Cardiac septum (tissue), 1 donor: Measurements from ENCODE around the gene LRRC4C. TPM values are rescaled to one million over a fixed set of nuclear protein-coding genes. Genes with fewer than 3 reads are reported as not detected.

Experiments
- DNase-seq: peaks from one replicate; pipeline ENCODE4 v3.0.0-alpha.2; 2020; ENCODE audit warnings: low spot score
- intact Hi-C: fragments of 100-400 bp; cut with DNase I; formaldehyde crosslinking; loops from one replicate; pipeline ENCODE4 v1.14.0; 2022
- long read RNA-seq: library from polyadenylated mRNA; unstranded; transcript quantifications from one replicate; pipeline ENCODE4 v2.0.0, GENCODE V29; 2021
- total RNA-seq: library from RNA; stranded (reverse); fragmentation: NEBNext Ultra II Directional; extraction: Animal tissue kit (Norgen Biotek cat#: 25700); gene quantifications from one replicate; pipeline ENCODE4 v1.2.1, GENCODE V29; 2021
- donor health status: DM: no; HTN: no; CAD: no.

The LRRC4C gene
- 0.43 TPM for total RNA-seq
- long read RNA-seq, result 0 reads

DNA sequence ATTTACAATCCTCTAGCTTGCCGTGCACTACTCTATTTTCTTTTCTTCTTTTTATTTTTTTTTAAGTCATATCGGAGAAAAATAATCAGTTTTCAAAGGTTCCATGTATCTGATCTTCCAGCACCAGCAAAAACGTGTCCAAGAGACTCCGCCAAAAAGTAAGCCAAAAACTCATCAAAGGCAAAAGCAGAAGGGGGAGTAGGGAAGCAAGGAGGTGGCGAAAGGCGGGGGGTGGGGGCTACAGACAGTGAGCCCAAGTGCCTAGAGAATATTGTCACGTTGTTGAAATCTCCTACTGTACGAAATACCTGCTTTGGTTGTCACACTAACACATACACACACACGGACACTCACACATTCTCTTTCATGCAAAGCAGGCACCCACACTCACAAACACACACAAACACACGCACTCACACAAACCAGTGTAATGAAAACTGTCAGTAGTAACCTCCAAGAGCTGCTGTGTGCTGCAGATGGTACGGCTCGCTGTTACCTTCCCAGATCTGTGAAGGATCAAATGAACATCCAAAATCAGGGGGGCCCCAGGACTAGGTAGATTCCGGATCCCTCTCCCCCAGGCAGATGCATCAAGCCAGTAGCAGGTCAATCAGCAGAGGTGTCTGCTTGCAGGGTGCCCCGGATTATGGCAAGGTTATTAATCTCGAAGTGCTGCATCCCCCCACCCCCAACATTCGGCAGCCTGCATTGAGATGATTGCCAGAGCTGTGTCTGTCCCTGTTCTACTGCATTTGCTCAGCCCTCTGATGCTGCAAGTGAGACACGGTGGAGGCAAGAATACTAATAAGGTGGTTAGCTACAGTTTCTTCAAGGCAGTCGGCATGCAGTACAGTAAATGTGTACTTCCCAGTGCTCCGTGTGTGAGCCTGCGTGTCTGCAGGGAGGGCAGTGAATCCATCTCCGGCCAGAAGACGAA is at the start of gene LRRC4C:
TSS of gene LRRC4C (minus strand) at position 188 of the 937 bp plus-strand sequence.
- intact Hi-C loops, result loop anchor here (10.0 kb wide), 2 partner anchors 1065 to 1825 kb away; no protein-coding TSS in a partner anchor
- no peak for DNase-seq

DNA sequence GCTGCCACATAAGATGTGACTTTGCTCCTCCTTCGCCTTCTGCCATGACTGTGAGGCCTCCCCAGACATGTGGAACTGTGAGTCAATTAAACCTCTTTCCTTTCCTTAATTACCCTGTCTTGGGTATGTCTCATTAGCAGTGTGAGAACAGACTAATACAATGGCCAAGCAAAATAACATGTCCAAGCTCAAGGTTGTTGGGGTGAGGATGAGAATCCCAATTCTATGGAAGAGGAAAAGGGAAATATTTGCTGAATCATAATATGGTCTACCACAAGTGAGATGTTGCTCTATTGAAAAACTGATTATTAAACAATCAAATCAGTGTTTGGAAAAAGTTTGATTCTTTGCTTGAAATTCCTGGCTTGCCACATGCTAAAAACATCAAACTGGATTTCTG is 48.7 kb upstream of the LRRC4C start:
- DNase-seq, result no peak
- intact Hi-C loops, result no loop called here

DNA sequence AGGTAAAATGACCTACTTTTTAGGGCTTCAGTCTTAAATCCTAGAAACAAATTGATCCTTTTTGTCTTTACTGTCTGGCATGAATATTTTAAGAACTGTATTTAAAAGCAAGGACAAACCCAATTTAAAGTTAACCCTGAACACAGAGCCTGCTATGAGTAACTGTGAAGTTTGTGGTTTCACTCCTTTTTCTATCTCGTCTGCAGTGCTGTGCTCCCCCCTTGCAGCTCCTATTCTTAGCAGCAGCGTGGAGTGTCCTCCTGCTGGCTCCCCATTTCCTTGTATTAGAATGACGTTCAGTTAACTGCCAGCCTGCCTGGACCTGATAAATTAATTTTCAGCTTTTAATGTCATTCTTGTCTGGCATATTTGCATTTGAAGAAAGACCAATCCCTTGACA is 40.0 kb upstream of the LRRC4C start:
- DNase-seq, result no peak
- intact Hi-C loops, result loop anchor here (10.0 kb wide), 1 partner anchor 1025 kb away; no protein-coding TSS in a partner anchor

DNA sequence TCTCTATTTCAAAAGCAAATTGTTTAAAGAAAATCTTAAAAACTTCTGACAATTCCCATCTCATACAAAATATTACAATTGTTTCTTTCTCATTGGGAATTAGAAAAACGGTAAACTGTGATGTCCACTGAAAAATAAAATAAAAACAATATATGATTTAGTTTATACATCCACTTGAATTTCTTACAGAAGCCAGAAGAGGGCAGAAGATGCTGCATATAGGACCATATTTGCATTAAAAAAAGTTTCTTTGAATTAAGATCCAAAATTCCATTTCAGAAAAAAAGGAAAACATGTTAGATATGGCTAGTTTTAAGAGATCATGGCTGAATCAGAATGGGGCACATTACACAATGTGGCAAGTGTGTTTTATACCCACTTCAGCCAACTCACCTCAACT is 39.3 kb upstream of the LRRC4C start:
- no peak for DNase-seq
- intact Hi-C loops, result loop anchor here (10.0 kb wide), 1 partner anchor 1026 kb away; no protein-coding TSS in a partner anchor

DNA sequence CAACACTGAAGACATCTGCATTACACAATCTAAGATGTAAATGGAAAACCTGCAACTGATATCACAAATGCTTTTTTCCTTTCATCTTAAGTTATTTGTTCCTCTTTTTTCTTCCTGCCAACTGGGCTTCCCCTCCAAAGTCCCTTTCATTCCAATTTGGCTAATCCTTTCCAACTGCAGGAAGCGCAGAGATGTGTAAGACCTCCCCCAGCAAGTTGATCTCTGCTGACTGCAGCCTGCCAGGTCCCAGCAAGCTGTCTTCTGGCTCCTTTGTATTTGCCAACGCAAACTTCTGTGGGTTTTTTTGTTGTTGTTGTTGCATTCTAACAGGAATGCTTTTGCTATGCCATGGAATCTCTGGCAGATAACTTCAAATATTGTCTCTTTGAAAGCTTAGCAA is 38.5 kb upstream of the LRRC4C start:
- no peak for DNase-seq
- intact Hi-C loops, result loop anchor here (10.0 kb wide), 1 partner anchor 1027 kb away; no protein-coding TSS in a partner anchor

DNA sequence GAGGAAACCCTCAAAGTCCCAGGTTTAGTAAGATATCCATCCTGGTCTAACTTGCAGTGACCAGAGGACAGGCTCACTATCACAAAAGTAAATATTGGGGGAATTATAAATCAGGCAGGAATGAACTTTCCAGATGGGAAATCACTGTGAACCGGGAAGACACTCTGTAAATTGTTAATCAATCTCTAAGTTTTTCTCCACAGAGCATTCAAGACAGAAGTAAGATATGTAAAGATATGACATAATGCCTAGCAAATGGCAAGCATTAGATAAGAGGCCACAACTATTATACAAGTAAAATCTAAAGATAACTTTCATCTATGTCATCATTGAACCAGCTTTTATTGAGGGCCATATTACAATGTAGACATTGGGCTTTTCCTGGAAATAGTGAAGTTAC is 35.3 kb upstream of the LRRC4C start:
- no peak for DNase-seq
- intact Hi-C loops, result loop anchor here (10.0 kb wide), 1 partner anchor 1030 kb away; no protein-coding TSS in a partner anchor

DNA sequence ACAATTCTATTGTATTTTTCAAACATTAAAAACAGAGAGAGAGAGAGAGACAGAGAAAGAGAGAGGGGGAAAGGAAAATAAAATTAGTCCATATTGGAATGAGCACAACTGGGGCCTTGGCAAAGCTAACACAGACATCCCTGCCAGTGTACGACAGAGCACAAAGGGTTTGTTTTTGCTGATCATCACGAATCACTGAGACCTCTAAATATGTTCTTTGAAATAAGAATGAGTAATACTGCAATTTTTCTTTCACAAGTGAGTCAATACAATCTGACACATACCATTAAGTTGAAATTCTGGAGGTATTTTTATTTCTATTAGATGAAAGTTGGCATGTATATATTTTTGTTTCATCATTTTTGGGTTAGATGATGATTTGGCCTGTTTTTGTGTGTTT is 27.0 kb upstream of the LRRC4C start:
- no peak for DNase-seq
- intact Hi-C loops, result no loop called here

DNA sequence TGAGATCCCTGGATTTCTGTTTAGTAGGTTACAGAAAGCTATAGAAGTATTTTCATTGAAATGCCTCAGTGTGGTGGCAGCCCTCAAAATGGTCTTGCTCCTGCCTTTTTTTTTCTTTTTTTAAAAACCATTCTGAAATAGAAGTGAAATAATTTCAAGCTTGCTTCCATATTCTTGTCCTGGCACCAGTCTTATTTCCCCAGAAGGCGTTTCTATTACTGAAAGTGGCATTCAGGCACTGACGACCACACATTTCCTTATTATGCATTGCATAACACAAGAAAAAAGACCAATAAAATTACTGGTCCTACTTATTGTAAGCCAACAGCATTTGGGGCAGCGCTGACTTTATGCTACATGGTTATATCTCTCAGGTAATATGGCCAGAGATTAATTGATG is 24.5 kb upstream of the LRRC4C start:
- no peak for DNase-seq
- intact Hi-C loops, result no loop called here

DNA sequence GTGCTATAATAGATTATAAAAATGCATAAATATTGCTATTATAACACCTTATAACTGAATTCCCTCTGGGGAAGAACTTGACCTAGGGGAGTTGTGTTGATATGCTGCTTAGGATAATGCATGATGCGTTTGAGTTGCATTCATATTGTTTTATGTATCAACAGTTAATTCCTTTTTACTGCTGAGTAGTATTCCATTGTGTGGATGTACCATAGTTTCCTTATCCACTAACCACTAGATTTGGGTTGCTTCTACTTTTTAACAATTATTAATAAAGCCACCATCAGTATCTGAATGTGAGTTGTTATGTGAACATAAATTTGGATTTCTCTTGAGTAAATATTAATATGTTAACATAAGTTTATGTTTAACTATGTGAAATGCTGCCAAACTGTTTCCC is 19.7 kb upstream of the LRRC4C start:
- DNase-seq, result no peak
- intact Hi-C loops, result no loop called here

DNA sequence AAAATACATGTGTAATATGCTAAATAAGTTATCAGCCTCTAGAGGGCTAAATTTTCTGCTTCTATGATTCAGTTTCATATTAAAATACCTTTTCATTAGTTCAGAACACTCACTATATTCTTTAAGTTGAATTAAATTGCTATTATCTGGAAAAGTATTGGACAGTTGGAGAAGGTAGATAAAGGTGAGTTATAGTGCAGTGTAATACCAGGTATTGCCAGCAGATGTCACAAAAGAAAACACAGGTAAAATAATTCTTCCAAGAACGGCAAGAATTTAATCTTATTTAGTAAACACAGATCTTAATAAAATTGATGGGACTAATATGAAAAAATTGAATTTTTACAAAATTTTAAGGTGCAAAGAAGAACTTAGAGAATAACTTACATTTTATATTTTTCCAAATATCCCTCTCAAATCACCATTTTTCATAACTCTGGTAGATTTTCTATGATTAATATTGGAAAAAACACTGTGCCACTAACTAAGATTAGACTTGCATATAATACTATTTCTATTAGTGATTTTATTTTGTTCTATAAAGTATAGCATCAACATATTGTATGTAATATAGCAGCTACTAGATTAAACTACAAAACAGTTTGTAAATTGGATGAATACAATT is 1.7 kb upstream of the LRRC4C start:
- no peak for DNase-seq
- intact Hi-C loops, result loop anchor here (10.0 kb wide), 2 partner anchors 1064 to 1824 kb away; no protein-coding TSS in a partner anchor

DNA sequence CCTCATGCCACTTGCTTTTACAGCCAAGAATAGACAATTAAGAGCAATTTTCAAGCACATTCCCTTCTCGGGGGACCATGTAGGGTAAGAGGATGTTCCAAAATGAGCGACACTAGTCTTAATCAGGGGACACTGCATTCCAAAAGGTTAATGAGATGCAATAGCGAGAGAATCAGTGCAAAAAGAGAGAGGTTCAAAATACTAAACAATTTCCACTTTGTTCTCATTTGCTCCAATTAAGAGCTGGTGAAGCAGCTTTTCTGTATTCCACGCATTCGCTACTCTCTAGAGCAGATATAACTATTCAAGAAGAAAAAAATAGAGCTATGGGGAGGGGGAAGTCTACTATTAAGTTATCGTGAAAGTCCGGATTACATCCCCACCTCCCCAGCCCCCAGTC is 811 bp downstream of the LRRC4C start:
- intact Hi-C loops, result no loop called here
- DNase-seq, result no peak

DNA sequence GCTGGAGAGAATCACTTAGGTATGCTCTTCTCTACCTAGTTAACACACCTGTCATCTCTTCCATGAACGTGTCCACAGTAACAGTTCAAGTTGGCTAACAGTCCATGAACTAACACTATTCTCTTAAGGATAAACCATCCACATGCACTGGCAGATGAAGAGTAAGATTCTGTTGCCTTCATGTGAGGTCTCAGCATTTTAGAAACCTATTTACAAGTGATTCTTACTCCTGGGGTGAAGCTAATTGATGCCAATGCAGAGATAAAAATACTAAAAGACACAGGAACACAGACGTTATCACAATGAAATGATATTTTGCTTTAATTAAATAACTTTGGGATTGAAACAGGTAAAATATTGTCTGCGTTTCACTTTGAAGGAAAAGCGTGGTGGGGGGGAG is 1.3 kb downstream of the LRRC4C start:
- no peak for DNase-seq
- intact Hi-C loops, result no loop called here

DNA sequence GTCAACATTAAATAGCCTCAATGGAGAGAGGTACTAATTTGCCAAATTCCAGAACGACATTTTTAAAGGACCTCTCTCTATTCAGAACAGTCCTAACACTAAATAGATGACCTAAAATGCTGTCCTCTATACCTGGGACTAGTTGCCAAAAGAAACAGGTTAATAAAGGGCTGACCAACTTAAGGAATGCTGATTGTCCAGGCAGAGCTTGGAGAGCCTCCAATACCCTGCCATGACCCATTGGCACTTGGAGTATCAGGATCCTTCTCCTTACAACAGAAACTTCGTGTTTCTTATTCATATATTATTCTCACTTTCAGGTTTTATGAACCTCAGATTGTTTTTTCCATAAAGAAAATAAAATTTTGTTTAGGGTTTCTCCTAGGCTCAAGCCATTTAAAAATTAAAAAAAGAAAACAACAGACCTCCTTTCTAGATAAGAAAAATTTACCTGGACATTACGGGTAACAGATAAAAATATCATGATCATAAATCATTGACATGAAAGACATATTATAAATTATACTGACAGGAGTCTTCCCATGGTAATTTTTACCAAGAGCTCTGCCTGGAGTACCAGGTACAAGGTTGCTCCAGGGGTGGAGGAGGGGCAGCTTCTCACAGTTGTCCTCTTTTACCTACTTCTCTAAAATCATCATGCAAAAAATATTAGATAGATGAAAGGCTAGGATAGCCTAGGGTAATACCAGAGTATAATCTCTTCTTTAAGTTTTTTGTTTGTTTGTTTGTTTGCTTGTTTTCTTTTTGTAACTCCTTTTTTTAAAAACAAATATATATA is 2.0 kb downstream of the LRRC4C start:
- intact Hi-C loops, result no loop called here
- no peak for DNase-seq

DNA sequence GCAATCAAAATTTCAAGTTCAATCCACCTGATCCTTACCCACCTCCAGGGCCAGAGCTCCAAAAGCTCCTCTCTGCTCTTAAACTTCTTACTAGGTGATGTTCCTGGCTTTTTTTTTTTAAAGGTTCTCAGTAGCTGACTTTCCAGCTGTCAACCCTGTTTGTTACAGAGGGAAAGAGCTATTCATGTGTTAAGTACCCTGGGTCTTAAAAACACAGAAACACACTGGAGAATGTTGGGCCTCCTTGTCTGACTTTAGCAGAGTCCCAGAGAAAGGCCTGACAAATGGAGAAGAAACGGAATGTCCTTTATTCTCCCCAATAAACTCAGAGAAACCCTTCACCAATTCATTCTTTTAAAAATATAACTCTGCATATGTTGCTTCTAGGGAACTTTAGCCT is 3.2 kb downstream of the LRRC4C start:
- intact Hi-C loops, result no loop called here
- no peak for DNase-seq

DNA sequence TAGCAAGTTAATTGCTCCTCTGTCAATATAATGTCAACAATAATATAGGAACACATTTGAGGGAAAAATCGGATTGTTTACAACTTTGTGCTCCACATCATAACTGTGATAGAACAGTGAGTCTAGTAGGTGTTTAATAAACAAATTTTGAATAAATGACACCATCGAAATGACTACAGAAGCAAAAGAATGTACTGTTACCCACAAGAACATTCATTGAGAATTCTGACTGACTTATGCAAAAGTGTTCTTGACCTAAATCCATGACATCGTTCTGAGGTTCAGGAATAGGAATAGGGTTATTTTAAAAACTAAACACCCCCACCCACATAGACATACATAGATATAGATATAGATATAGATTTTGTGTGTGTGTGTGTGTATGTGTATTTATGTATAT is 8.4 kb downstream of the LRRC4C start:
- DNase-seq, result no peak
- intact Hi-C loops, result no loop called here

DNA sequence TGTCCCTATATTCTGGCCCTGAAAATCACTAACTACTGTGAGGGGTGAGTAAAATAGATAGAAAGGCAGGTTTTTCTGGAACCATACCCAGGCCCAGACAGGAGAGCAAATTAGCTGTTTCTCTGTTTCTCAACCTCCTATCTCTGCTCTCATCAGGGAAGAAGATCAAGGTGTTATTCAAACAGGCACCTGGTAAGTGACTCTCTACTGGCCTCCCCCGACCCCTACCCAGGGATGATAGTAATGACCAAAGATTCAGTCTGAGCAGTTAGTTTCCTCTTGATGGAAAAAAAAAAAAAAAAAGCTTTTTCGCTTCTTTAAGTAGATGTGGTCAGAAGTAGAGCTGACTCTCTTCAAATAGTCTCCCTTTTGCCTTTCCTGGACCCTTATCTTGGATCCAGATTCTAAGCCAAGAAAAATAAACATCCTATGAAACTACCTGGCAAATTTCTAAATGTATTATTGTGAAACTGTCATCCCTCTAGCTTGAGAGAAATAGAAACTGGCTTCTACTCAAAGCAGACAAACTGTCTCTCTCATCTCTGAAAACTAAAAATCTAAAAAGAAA is 9.9 kb downstream of the LRRC4C start:
- no peak for DNase-seq
- intact Hi-C loops, result no loop called here

DNA sequence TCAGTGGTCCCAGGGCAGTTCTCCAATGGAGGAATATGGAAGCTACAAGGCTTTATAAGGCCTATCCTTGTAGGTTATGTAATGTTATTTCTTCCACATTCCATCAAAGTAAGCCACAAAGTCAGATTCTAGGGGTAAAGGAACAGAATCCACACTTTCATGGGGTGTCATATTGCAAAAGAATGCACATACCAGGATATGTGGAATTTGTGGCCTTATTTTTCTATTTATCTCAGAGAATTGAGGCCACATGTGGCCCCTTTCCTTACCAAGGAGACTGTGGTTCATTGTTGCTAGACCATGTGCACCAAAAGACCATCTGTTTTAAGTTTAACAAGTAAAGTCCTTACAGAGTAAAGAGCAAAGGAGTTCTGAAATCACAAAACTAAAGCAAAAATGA is 12.9 kb downstream of the LRRC4C start:
- DNase-seq, result no peak
- intact Hi-C loops, result no loop called here

DNA sequence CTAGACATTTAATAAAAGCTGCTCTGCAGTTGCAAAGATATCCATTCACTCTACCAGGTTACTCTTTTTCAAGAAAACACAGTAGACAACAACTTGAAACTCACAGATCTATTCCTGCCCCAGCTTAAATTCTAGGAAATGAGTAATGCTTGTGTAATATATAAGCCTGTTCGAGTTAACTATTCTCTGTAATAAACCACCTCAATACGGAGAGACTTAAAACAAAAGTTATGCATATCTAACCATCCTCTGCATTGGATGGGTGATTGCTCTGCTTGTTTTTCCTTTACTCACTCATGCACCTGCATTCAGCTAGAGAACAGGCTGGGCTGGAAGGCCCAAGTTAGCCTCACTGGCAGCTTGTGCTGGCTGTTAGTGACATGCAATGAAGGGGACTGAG is 13.3 kb downstream of the LRRC4C start:
- intact Hi-C loops, result no loop called here

DNA sequence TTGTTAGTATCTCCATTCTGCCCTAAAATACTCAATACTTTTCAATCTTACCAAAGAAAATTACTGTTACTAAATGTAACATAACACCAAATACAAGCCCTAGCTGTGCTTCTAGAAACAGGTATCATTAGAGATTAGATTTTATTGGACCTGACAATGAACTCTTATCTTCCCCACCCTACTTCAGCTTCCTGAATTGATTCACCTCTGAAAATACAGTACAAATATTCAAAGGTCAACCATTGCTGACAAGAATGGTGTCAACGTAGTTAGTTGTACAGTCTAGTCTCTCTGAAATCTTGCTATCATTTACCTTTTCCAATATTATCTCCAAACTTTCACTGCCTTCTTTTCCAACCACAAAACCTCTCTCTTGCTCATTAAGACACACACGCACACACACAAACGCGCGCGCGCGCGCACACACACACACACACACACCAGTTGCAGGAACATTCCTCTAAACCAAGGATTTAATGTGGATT is 22.4 kb downstream of the LRRC4C start:
- DNase-seq, result no peak
- intact Hi-C loops, result no loop called here

More for the DNA sequence above, 13.3 kb downstream of the LRRC4C start:
- no peak for DNase-seq
